Activated CD4-positive, alpha-beta T cell treated with anti-CD3 and anti-CD28 coated beads, Interleukin-2, Interleukin-4, amounts not matched to agents 100 ng/mL and 50 ng/mL, durations not matched to agents 16 hours and 8 hours (primary cell): ENCODE data around the gene BORCS8.
A peak's percentile ranks its signal among the peaks of the same experiment; 100 is the strongest.
"Not testable (repeated sequence)": the region's sequence is repeated elsewhere in the genome, so short reads cannot be mapped to it uniquely, and the experiment has no call there.

Source experiments
- DNase-seq: peaks from one replicate; pipeline ENCODE4 v3.0.0-alpha.2; 2020; ENCODE audit warnings: low spot score

The BORCS8 gene

GRCh38 chr19:19148504-19148903 lies 43.4 kb downstream of the BORCS8 start:
- not testable (repeated sequence) for DNase-seq

GRCh38 chr19:19147344-19147743 lies 44.6 kb downstream of the BORCS8 start:
- DNase-seq, result no peak

GRCh38 chr19:19146865-19147264 lies 45.1 kb downstream of the BORCS8 start:
- no peak for DNase-seq

GRCh38 chr19:19145684-19146608 lies 46.0 kb downstream of the BORCS8 start:
- peak; percentile 88 for DNase-seq

GRCh38 chr19:19145281-19145680 lies 46.7 kb downstream of the BORCS8 start:
- no peak for DNase-seq

GRCh38 chr19:19142347-19142746 lies 49.6 kb downstream of the BORCS8 start:
- no peak for DNase-seq

- DNase-seq, result no peak
Observed at GRCh38 chr19:19140476-19140875, 51.5 kb downstream of the BORCS8 start.

- no peak for DNase-seq
Observed at GRCh38 chr19:19139876-19140229, 52.1 kb downstream of the BORCS8 start.

- DNase-seq, result peak; percentile 99
Observed at GRCh38 chr19:19138109-19138981, 53.6 kb downstream of the BORCS8 start, which contains the start of gene TMEM161A. TSS of gene TMEM161A (minus strand) at chr19:19138478. CDS start at chr19:19138428, 50 bp downstream.

GRCh38 chr19:19137556-19138108 lies 54.3 kb downstream of the BORCS8 start:
- no peak for DNase-seq

- DNase-seq, result not testable (repeated sequence)
Observed at GRCh38 chr19:19135713-19136112, 56.2 kb downstream of the BORCS8 start.

GRCh38 chr19:19134687-19135158 lies 57.2 kb downstream of the BORCS8 start:
- no peak for DNase-seq

- no peak for DNase-seq
Observed at GRCh38 chr19:19133985-19134384, 58.0 kb downstream of the BORCS8 start.

GRCh38 chr19:19132912-19133311 lies 59.0 kb downstream of the BORCS8 start:
- no peak for DNase-seq

- no peak for DNase-seq
Observed at GRCh38 chr19:19131989-19132388, 60.0 kb downstream of the BORCS8 start.
